K562 (cell line): ENCODE data around the gene RSAD1. TPM values are rescaled to one million over a fixed set of nuclear protein-coding genes. Genes with fewer than 3 reads are reported as not detected.

Experiments used
- BCOR ChIP-seq: fragments of 450-650 bp; IDR thresholded peaks from 2 replicates; pipeline ENCODE4 v1.6.1; 2016
- EGR1 ChIP-seq: fragments of 450-650 bp; conservative IDR thresholded peaks from 2 replicates; pipeline ENCODE4 v1.6.1; 2017; ENCODE audit warnings: mild to moderate bottlenecking
- FOSL1 ChIP-seq: fragments of 200-800 bp; sonication (Bioruptor generic); conservative IDR thresholded peaks from 2 replicates; pipeline ENCODE4 v1.6.1; 2016; ENCODE audit warnings: missing genetic modification characterization, missing compliant biosample characterization
- HNRNPL ChIP-seq: fragments of 200-400 bp; formaldehyde crosslinking; IDR thresholded peaks from 2 replicates; pipeline ENCODE4 v1.6.1; 2017; ENCODE audit warnings: low read depth, mild to moderate bottlenecking, low read length
- ILK ChIP-seq: fragments of 450-650 bp; IDR thresholded peaks from 2 replicates; pipeline ENCODE4 v1.6.1; 2016; ENCODE audit warnings: missing genetic modification characterization, low read depth, mild to moderate bottlenecking, missing compliant biosample characterization, moderate library complexity, borderline replicate concordance
- MAFG ChIP-seq: fragments of 450-650 bp; conservative IDR thresholded peaks from 2 replicates; pipeline ENCODE4 v1.6.1; 2016; ENCODE audit warnings: missing genetic modification characterization, missing compliant biosample characterization
- NFRKB ChIP-seq: fragments of 450-650 bp; IDR thresholded peaks from 2 replicates; pipeline ENCODE4 v1.6.1; 2016; ENCODE audit warnings: low read depth
- NFYB ChIP-seq: IDR thresholded peaks from 2 replicates; pipeline ENCODE4 v1.6.1; 2011; ENCODE audit warnings: mild to moderate bottlenecking, moderate library complexity; ENCODE audit not compliant: insufficient read length; ENCODE audit errors: extremely low read depth
- NUFIP1 ChIP-seq: fragments of 450-650 bp; IDR thresholded peaks from 2 replicates; pipeline ENCODE4 v1.6.1; 2018; ENCODE audit not compliant: partially characterized antibody
- SIN3A ChIP-seq, 2 experiments: fragments of 150-350 bp in 1 of 2; IDR thresholded peaks; 2 replicates each; pipeline ENCODE4 v1.6.1; 2011 to 2016; ENCODE audit warnings: borderline replicate concordance in 2 of 2, low read depth in 2 of 2, low read length in 2 of 2, mild to moderate bottlenecking in 2 of 2, moderate library complexity in 2 of 2; ENCODE audit not compliant: control insufficient read depth in 1 of 2
- SP1 ChIP-seq: sonication (generic); formaldehyde crosslinking; IDR thresholded peaks from 2 replicates; pipeline ENCODE4 v1.8.1; 2022; ENCODE audit warnings: mild to moderate bottlenecking, missing genetic modification reagents
- ZNF133 ChIP-seq: fragments of 250-450 bp; sonication (Bioruptor Pico); IDR thresholded peaks from 2 replicates; pipeline ENCODE4 v1.4.0; 2020; ENCODE audit warnings: mild to moderate bottlenecking
- ZNF384 ChIP-seq: IDR thresholded peaks from 2 replicates; pipeline ENCODE4 v1.6.1; 2012; ENCODE audit warnings: low read depth, low read length, improper control_type of control experiment
- ZNF584 ChIP-seq: fragments of 200-800 bp; sonication (Bioruptor generic); IDR thresholded peaks from 2 replicates; pipeline ENCODE4 v1.6.1; 2016; ENCODE audit warnings: low read depth, mild to moderate bottlenecking, missing genetic modification characterization, missing compliant biosample characterization
- ZNF699 ChIP-seq: fragments of 250-450 bp; sonication (Bioruptor Pico); IDR thresholded peaks from 2 replicates; pipeline ENCODE4 v1.8.0; 2021; ENCODE audit warnings: mild to moderate bottlenecking, moderate library complexity; ENCODE audit not compliant: insufficient replicate concordance
- ZNF707 ChIP-seq: fragments of 250-450 bp; sonication (Bioruptor Pico); conservative IDR thresholded peaks from 2 replicates; pipeline ENCODE4 v1.8.0; 2022; ENCODE audit warnings: inconsistent platforms, mild to moderate bottlenecking, moderate library complexity
- polyA plus RNA-seq, 8 experiments: library from polyadenylated mRNA; depleted of rRNA in 4 of 8; stranded (reverse) in 5 of 8; unstranded in 3 of 8; fragments of >200 nt; fragmentation: Nextera tagmentation in 2 of 8; fragmentation: Illumina TruSeq in 1 of 8; extraction: Ambion mirVana in 2 of 8; extraction: Trizol in 1 of 8; gene quantifications; 2 replicates each; pipeline versions ENCODE4 v1.2.1 to v1.2.3, GENCODE V29; 2011 to 2014; ENCODE audit warnings: inconsistent platforms in 1 of 8, missing spikeins in 1 of 8
- total RNA-seq, 7 experiments: library from RNA; depleted of rRNA in 6 of 7; stranded (reverse); fragments of >200 nt in 6 of 7; fragmentation: Illumina TruSeq in 2 of 7; extraction: Trizol in 2 of 7; gene quantifications; 2 replicates each; pipeline versions ENCODE4 v1.2.1 to v1.2.3, GENCODE V29; 2011 to 2021; ENCODE audit warnings: low replicate concordance in 1 of 7
- TF ChIP-seq, protein P1 (sequence below): fragments of 200-800 bp; sonication (Bioruptor generic); IDR thresholded peaks from 2 replicates; pipeline ENCODE4 v1.6.1; 2017; ENCODE audit warnings: missing genetic modification characterization, missing compliant biosample characterization
- TF ChIP-seq, protein P2 (sequence below): IDR thresholded peaks from 2 replicates; pipeline ENCODE4 v1.6.1; 2016; ENCODE audit warnings: missing genetic modification characterization, missing compliant biosample characterization
- TF ChIP-seq, protein P3 (sequence below): sonication (generic); formaldehyde crosslinking; IDR thresholded peaks from 2 replicates; pipeline ENCODE4 v1.8.0; 2022; ENCODE audit warnings: missing genetic modification reagents, mild to moderate bottlenecking, borderline replicate concordance
- TF ChIP-seq, protein P4 (sequence below): sonication (generic); formaldehyde crosslinking; IDR thresholded peaks from 2 replicates; pipeline ENCODE4 v1.8.0; 2022; ENCODE audit warnings: mild to moderate bottlenecking, missing genetic modification reagents
- TF ChIP-seq, protein P5 (sequence below): sonication (generic); formaldehyde crosslinking; IDR thresholded peaks from 2 replicates; pipeline ENCODE4 v1.5.0; 2020; ENCODE audit warnings: missing genetic modification reagents
- TF ChIP-seq, protein P6 (sequence below): fragments of 250-450 bp; sonication (Bioruptor Pico); IDR thresholded peaks from 2 replicates; pipeline ENCODE4 v1.6.1; 2021; ENCODE audit warnings: mild to moderate bottlenecking

The RSAD1 gene
- total and polyA plus RNA-seq, 9 of the 15 experiments (the other 6 are each of a cell fraction or from before 2014, with no cell fraction given), result 4.5 to 42.5 (median 26.8) TPM

DNA sequence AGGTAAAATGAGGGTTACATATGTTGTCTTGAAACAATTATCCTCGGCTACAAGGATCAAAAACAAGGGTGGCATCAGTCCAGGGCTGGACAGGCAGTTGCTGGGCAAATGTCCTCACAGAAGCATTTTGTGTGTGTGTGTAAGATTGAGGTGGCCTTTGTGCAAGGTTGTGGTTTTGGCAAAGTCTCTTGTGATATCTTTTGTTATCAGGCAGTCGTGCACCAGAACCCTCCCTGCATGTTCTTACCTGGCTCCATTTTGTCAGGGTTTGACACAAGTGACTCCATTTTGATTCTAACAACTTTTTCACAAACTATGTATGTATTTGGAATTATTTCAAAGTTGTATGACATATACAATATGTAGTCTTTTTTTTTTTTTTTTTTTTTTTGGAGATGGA, 30.0 kb upstream of the RSAD1 start (continued):
- TF ChIP-seq, protein P1, sequence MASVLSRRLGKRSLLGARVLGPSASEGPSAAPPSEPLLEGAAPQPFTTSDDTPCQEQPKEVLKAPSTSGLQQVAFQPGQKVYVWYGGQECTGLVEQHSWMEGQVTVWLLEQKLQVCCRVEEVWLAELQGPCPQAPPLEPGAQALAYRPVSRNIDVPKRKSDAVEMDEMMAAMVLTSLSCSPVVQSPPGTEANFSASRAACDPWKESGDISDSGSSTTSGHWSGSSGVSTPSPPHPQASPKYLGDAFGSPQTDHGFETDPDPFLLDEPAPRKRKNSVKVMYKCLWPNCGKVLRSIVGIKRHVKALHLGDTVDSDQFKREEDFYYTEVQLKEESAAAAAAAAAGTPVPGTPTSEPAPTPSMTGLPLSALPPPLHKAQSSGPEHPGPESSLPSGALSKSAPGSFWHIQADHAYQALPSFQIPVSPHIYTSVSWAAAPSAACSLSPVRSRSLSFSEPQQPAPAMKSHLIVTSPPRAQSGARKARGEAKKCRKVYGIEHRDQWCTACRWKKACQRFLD (CRISPR knock-in tag), result peak; percentile 97
- TF ChIP-seq ZNF699 (CRISPR knock-in tag), result no peak
- TF ChIP-seq EGR1, result no peak
- TF ChIP-seq, protein P2, sequence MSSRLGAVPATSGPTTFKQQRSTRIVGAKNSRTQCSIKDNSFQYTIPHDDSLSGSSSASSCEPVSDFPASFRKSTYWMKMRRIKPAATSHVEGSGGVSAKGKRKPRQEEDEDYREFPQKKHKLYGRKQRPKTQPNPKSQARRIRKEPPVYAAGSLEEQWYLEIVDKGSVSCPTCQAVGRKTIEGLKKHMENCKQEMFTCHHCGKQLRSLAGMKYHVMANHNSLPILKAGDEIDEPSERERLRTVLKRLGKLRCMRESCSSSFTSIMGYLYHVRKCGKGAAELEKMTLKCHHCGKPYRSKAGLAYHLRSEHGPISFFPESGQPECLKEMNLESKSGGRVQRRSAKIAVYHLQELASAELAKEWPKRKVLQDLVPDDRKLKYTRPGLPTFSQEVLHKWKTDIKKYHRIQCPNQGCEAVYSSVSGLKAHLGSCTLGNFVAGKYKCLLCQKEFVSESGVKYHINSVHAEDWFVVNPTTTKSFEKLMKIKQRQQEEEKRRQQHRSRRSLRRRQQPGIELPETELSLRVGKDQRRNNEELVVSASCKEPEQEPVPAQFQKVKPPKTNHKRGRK (tag), result no peak
- TF ChIP-seq, protein P3, sequence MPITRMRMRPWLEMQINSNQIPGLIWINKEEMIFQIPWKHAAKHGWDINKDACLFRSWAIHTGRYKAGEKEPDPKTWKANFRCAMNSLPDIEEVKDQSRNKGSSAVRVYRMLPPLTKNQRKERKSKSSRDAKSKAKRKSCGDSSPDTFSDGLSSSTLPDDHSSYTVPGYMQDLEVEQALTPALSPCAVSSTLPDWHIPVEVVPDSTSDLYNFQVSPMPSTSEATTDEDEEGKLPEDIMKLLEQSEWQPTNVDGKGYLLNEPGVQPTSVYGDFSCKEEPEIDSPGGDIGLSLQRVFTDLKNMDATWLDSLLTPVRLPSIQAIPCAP (CRISPR knock-in tag), result no peak
- TF ChIP-seq SP1, result no peak
- TF ChIP-seq ZNF384, result no peak
- no peak for TF ChIP-seq NUFIP1
- no peak for TF ChIP-seq NFRKB
- peak; percentile 62; the same call in 1 of the 2 replicates for TF ChIP-seq ZNF133
- no peak for TF ChIP-seq BCOR
- no peak for TF ChIP-seq ZNF707 (CRISPR knock-in tag)
- no peak for TF ChIP-seq ILK (tag)
- TF ChIP-seq, protein P4, sequence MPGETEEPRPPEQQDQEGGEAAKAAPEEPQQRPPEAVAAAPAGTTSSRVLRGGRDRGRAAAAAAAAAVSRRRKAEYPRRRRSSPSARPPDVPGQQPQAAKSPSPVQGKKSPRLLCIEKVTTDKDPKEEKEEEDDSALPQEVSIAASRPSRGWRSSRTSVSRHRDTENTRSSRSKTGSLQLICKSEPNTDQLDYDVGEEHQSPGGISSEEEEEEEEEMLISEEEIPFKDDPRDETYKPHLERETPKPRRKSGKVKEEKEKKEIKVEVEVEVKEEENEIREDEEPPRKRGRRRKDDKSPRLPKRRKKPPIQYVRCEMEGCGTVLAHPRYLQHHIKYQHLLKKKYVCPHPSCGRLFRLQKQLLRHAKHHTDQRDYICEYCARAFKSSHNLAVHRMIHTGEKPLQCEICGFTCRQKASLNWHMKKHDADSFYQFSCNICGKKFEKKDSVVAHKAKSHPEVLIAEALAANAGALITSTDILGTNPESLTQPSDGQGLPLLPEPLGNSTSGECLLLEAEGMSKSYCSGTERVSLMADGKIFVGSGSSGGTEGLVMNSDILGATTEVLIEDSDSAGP (CRISPR knock-in tag), result no peak
- no peak for TF ChIP-seq FOSL1 (tag)
- no peak for TF ChIP-seq NFYB
- TF ChIP-seq HNRNPL, result no peak
- TF ChIP-seq SIN3A (IDR thresholded peaks at IDR 0.05; ENCODE audit: borderline replicate concordance in 2 of 2, control insufficient read depth in 1 of 2, low read depth in 2 of 2, low read length in 2 of 2), result no peak
- TF ChIP-seq, protein P5, sequence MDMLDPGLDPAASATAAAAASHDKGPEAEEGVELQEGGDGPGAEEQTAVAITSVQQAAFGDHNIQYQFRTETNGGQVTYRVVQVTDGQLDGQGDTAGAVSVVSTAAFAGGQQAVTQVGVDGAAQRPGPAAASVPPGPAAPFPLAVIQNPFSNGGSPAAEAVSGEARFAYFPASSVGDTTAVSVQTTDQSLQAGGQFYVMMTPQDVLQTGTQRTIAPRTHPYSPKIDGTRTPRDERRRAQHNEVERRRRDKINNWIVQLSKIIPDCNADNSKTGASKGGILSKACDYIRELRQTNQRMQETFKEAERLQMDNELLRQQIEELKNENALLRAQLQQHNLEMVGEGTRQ (CRISPR knock-in tag), result no peak
- TF ChIP-seq ZNF584, result no peak
- TF ChIP-seq MAFG, result no peak
- TF ChIP-seq, protein P6, sequence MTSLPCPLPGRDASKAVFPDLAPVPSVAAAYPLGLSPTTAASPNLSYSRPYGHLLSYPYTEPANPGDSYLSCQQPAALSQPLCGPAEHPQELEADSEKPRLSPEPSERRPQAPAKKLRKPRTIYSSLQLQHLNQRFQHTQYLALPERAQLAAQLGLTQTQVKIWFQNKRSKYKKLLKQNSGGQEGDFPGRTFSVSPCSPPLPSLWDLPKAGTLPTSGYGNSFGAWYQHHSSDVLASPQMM (CRISPR knock-in tag), result no peak
